Measurements from ENCODE around the gene ZNF607.
"Not testable (repeated sequence)": the region's sequence is repeated elsewhere in the genome, so short reads cannot be mapped to it uniquely, and the experiment has no call there.

The ZNF607 gene

DNA sequence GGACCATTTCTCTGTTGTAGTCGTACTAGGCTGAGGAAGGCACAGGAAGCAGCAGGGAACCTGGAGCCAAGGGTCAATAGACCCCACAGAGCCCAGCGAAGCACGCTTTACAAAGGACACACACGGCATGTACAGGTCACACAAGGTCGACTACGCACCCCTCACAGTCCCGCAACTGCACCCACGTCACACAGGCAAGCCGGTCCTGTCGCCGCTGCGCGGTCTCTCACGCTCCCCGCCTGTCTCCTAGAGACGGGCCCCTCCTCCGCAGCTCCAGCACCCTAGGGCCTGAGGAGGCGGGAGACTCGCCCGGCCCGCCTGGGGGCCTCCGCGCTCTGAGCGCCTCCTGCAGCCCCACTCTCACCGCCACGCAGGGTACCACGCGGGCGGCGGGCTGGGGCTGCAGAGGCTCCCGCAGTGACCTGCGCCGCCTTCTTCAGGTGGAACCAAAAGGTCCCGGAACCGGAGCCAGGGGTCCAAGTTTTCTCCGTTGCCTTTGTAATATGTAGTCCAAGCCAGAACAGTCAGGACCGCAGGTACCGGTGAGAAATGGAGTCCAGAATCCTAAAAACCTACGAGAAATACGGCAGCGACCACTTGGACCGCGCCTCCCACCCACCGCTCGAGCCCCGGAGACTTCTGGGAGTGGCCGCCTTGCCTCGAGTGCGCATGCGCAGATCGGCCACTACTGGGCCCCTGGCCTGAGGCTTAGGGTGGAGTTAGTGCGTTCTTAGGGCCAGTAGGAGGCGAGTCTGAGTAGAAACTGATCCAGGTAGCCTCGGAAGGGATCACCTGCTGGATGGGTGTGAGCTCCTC is at the start of gene ZNF607:
ZNF607 (minus strand) TSS at position 651 of the 816 bp plus-strand sequence. CDS start 8,143 bp downstream, outside the sequence.
- peak; percentile 96 to 97 for DNase-seq

GRCh38 chr19:37763488-37763887 is 43.9 kb upstream of the ZNF607 start:
- DNase-seq = no peak

DNA sequence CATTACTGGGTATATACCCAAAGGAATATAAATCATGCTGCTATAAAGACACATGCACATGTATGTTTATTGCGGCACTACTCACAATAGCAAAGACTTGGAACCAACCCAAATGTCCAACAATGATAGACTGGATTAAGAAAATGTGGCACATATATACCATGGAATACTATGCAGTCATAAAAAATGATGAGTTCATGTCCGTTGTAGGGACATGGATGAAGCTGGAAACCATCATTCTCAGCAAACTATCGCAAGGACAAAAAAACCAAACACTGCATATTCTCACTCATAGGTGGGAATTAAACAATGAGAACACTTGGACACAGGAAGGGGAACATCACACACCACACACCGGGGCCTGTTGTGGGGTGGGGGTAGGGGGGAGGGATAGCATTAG is 38.1 kb upstream of the ZNF607 start:
- not testable (repeated sequence) for DNase-seq

DNA sequence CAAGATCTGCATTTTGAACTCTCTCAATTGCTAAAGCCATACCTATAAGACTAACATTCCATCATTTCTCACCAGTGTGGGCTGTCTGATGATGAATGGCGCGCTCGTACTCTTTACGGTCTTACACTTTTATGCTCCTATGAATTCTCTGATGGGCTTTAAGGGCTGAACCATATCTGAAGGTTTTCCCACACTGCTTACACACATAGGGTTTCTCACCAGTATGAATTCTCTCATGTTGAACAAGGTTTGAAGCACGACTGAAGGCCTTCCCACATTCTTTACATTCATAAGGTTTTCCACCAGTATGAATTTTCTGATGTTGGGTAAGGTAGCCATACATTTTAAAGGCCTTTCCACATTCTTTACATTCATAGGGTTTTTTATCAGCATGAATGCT is 18.8 kb upstream of the ZNF607 start:
- no peak for DNase-seq

- DNase-seq = no peak
Observed at GRCh38 chr19:37725181-37725580, 5.6 kb upstream of the ZNF607 start.

DNA sequence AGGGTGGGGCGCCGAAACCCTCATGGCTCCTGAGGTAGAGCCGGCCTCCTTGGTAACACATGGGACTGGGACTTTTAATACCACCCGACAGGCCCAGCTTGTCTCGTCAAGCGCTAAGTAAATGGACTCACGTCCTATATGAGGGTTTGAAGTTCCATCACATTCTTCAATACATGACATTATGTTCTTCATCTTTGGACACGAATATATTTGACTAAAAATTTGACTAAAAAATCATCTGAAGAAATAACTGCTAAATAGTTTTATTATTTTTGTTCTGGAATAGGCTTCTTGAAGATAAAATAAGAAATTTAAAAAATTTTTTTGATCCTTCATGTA is 335 bp upstream of the ZNF607 start:
- DNase-seq = no peak

GRCh38 chr19:37718304-37718703 is 1.3 kb downstream of the ZNF607 start:
- DNase-seq = no peak

DNA sequence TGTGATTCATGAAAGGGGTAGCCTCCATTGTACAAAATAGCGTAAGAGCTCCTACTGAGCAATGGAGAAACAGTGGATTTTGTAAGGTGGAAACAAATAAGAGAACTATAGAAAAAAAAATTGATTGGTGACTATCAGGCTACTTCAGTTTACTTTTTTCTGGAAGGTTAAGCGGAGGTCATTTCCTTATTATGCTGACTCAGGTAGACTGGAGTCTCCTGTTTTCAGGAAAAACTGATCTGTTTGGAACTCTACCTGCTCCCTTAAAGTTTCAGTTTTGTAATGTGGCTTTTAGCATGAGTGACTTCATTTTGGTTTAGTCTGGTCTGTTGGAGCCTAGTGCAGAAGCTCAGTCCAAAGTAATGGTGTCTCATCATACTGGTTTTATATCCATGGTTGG is 3.4 kb downstream of the ZNF607 start:
- DNase-seq = no peak

- no peak for DNase-seq
Observed at GRCh38 chr19:37706052-37706605, 13.4 kb downstream of the ZNF607 start.

GRCh38 chr19:37699057-37699456 is 20.5 kb downstream of the ZNF607 start:
- no peak for DNase-seq

DNA sequence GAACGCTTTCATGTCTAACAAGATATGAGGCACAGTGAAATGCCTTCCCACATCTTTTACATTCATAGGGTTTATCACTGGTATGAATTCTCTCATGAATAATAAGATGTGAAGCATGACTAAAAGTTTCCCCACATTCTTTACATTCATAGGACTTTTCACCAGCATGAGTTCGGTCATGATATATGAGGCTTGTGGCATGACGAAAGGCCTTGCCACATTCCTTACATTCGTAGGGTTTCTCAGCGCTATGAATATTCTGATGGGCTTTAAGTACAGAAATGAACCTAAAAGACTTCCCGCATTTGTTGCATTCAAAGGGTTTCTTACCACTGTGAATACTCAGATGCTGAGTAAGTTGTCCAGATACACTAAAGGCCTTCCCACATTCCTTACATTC is 21.3 kb downstream of the ZNF607 start:
- DNase-seq = no peak

- DNase-seq = no peak
Observed at GRCh38 chr19:37695144-37695899, 24.2 kb downstream of the ZNF607 start.

DNA sequence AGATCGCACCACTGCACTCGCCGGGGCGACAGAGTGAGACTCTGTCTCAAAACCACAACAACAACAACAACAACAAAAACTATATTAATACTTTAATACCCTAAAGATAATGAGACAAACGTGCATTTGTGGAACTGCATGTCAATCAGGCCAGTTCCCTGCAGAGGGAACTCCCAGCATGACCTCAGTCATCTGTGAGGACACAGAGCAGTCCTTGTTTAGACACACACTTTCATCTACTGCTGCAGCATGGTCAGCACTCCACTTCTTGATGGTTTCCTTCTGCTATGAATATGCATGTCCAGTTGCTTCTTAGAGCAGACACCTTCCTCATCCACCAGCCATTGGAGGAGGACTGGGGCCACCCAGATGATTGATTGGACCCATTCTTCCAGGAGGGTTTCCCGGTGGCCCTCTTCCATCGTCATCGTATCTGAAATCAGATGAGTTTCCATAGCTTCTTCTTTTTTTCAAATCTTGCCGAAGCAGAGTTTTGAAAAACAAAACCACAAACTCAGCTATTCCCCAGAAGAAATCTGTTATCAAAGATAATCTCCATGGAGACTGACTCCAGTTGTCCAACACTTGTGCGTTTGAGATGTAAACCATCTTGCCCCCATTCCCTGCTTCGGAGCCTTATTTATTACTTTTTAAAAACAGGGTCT is 26.5 kb downstream of the ZNF607 start:
- no peak for DNase-seq

DNA sequence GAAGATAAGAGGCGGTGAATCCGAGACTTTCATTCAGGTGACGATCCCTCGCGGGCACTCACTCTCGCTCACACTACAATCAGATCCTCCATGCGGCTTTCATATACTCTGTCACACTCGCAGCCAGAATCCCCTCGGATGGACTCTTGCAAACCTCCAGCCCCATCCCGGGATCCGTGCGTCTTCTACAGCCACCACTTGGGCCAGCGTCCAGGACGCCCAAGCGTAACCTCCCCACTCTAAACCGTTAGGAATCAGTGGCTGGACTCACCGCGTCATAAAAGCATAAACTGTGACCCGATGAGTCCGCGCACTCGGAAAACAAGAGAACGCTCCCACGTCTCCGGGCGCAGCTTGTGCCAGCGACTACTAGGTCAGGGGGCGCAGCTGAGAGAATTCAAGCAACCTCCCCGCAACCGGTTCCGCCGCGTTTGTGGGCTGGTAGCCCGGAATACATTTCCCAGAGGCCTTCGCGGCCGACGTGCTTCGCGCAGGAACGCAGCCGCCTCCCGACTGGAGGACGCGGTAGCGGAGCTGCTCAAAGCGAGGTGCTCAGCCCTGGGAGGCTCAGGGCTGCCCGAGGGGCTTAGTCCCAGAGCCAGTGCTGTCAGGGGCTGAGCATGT is 27.6 kb downstream of the ZNF607 start:
- no peak for DNase-seq

GRCh38 chr19:37683520-37683919 is 36.0 kb downstream of the ZNF607 start:
- no peak for DNase-seq

GRCh38 chr19:37669450-37669914 is 50.1 kb downstream of the ZNF607 start:
- DNase-seq = no peak

DNA sequence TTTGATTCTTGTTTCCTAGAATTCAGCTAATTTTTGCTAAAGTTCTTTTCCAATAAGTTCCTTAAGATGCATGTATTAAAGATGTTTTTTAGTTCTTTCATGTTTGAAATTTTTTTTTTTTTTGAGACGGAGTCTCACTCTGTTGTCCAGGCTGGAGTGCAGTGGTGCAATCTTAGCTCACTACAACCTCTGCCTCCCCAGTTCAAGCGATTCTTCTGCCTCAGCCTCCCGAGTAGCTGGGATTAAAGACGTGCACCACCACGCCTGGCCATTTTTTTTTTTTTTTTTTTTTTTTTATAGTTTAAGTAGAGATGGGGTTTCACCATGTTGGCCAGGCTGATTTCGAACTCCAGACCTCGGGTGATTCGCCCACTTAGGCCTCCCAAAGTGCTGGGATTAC is 62.4 kb downstream of the ZNF607 start:
- DNase-seq = not testable (repeated sequence)

GRCh38 chr19:37655689-37656371 is 63.7 kb downstream of the ZNF607 start:
- DNase-seq = peak; percentile 72 to 75

- DNase-seq = peak; percentile 82 to 94
Observed at GRCh38 chr19:37655301-37655688, 64.3 kb downstream of the ZNF607 start, which contains the start of gene ZFP30. Gene ZFP30, minus strand, starts transcription at chr19:37655465. Its CDS starts 7,643 bp downstream, at chr19:37647822.

GRCh38 chr19:37654629-37655300 is 64.8 kb downstream of the ZNF607 start:
- DNase-seq = peak; percentile 51 to 80

DNA sequence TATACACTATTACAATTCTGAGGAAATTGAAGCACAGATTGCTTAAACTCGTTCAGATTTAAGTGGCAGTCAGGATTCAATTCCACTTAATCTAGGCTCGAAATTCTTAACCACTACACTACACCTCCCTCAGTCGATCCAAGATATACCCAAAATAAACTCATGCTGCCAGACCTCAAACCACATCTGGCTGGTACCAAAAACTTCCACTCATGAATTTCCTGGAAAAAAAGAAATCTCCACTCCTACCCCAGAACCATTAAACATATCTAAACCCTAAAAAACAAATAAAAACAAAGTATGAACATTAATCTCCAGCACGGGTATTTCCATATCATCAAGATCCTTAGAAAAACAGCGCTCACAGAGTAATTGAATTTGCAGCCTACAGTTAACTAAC is 65.4 kb downstream of the ZNF607 start:
- no peak for DNase-seq

Data from SHP77 (cell line).